ENCODE data around the gene ZFP36L1. TPM values are rescaled to one million over a fixed set of nuclear protein-coding genes. Genes with fewer than 3 reads are reported as not detected.

The ZFP36L1 gene
- polyA plus RNA-seq, 1 donor from 2014 or later = 0.48 TPM

- H3K27ac ChIP-seq (ENCODE audit: low read length) = no peak overlapping the region
- no peaks in the 10 kb centered on the region for H3K79me2 ChIP-seq (replicated peaks; ENCODE audit: insufficient read depth, low read length)
- no peak overlapping the region for H3K4me2 ChIP-seq (ENCODE audit: low read length)
- no peaks in the 10 kb centered on the region for H4K20me1 ChIP-seq (ENCODE audit: insufficient read depth)
- no peaks in the 10 kb centered on the region for H3K27me3 ChIP-seq (ENCODE audit: insufficient read depth, low read depth, low read length)
- no peak overlapping the region for H3K9ac ChIP-seq (ENCODE audit: low read length)
- TF ChIP-seq CTCF (IDR thresholded peaks at IDR 0.05; ENCODE audit: poor library complexity, severe bottlenecking) (no peak), REST (IDR thresholded peaks at IDR 0.05; ENCODE audit: borderline replicate concordance) (no peak), SMC3 (conservative IDR thresholded peaks at IDR 0.05; ENCODE audit: poor library complexity) (no peak), RAD21 (conservative IDR thresholded peaks at IDR 0.05) (no peak), TAF1 (IDR thresholded peaks at IDR 0.05; ENCODE audit: low read depth) (no peak), MXI1 (conservative IDR thresholded peaks at IDR 0.05; ENCODE audit: poor library complexity, severe bottlenecking) (no peak), EP300 (conservative IDR thresholded peaks at IDR 0.05; ENCODE audit: poor library complexity, severe bottlenecking) (no peak)
- H3K4me3 ChIP-seq (ENCODE audit: low read length) = no peak overlapping the region
- no peaks in the 10 kb centered on the region for H3K36me3 ChIP-seq (ENCODE audit: insufficient read depth, low read length)
- no peaks in the 10 kb centered on the region for H3F3A ChIP-seq (ENCODE audit: insufficient read depth, low read length, poor library complexity, severe bottlenecking)
- no peak overlapping the region for H2AFZ ChIP-seq (ENCODE audit: low read depth, low read length)
- no peaks in the 10 kb centered on the region for H3K9me3 ChIP-seq (ENCODE audit: low read length)
- no peaks in the 10 kb centered on the region for H3K9me2 ChIP-seq (ENCODE audit: insufficient read depth, low read length)
Measured at GRCh38 chr14:68817506-68818212, 24.8 kb upstream of the ZFP36L1 start.

- H3K79me2 ChIP-seq (replicated peaks; ENCODE audit: insufficient read depth, low read length) = no peaks in the 10 kb centered on the region
- no peaks in the 10 kb centered on the region for H3K9me3 ChIP-seq (ENCODE audit: low read length)
- H3K4me3 ChIP-seq (ENCODE audit: low read length) = peak overlapping the region; percentile 66
- H3K36me3 ChIP-seq (ENCODE audit: insufficient read depth, low read length) = no peaks in the 10 kb centered on the region
- no peaks in the 10 kb centered on the region for H4K20me1 ChIP-seq (ENCODE audit: insufficient read depth)
- H2AFZ ChIP-seq (ENCODE audit: low read depth, low read length) = no peak overlapping the region
- H3K4me2 ChIP-seq (ENCODE audit: low read length) = no peak overlapping the region
- no peak overlapping the region for H3K27ac ChIP-seq (ENCODE audit: low read length)
- H3K27me3 ChIP-seq (ENCODE audit: insufficient read depth, low read depth, low read length) = no peaks in the 10 kb centered on the region
- no peaks in the 10 kb centered on the region for H3F3A ChIP-seq (ENCODE audit: insufficient read depth, low read length, poor library complexity, severe bottlenecking)
- H3K9me2 ChIP-seq (ENCODE audit: insufficient read depth, low read length) = no peaks in the 10 kb centered on the region
- H3K9ac ChIP-seq (ENCODE audit: low read length) = no peak overlapping the region
- TF ChIP-seq EP300 (conservative IDR thresholded peaks at IDR 0.05; ENCODE audit: poor library complexity, severe bottlenecking) = no peak
- TF ChIP-seq SMC3 (conservative IDR thresholded peaks at IDR 0.05; ENCODE audit: poor library complexity) = no peak
- TF ChIP-seq RAD21 (conservative IDR thresholded peaks at IDR 0.05) = no peak
- TF ChIP-seq POLR2AphosphoS5 (IDR thresholded peaks at IDR 0.05) = no peak
- TF ChIP-seq CTCF (IDR thresholded peaks at IDR 0.05; ENCODE audit: poor library complexity, severe bottlenecking) = no peak
- TF ChIP-seq TAF1 (IDR thresholded peaks at IDR 0.05; ENCODE audit: low read depth) = no peak
- TF ChIP-seq MXI1 (conservative IDR thresholded peaks at IDR 0.05; ENCODE audit: poor library complexity, severe bottlenecking) = no peak
- TF ChIP-seq EZH2 (IDR thresholded peaks at IDR 0.05; ENCODE audit: borderline replicate concordance, insufficient read depth, low read length, poor library complexity, severe bottlenecking) = no peak
- TF ChIP-seq REST (IDR thresholded peaks at IDR 0.05; ENCODE audit: borderline replicate concordance) = no peak
Measured at GRCh38 chr14:68816943-68817430, 24.1 kb upstream of the ZFP36L1 start.

All from neural cell (in vitro differentiated cells).